Parathyroid adenoma (tissue), 2 donors: Measurements from ENCODE around the gene FRZB.

Experiments used
- H2AFZ ChIP-seq: fragments of 300-600 bp; sonication (generic); one replicate; pipeline ENCODE4 v1.7.0; 2017; ENCODE audit warnings: antibody characterized with exemption, mild to moderate bottlenecking
- H3K27ac ChIP-seq: fragments of 300-600 bp; sonication (generic); one replicate; pipeline ENCODE4 v1.7.0; 2017
- H3K27me3 ChIP-seq: fragments of 300-600 bp; sonication (generic); one replicate; pipeline ENCODE4 v1.7.0; 2017; ENCODE audit warnings: low read length; ENCODE audit not compliant: control insufficient read depth, insufficient read depth
- H3K36me3 ChIP-seq: fragments of 300-600 bp; sonication (generic); one replicate; pipeline ENCODE4 v1.7.0; 2017; ENCODE audit warnings: low read length; ENCODE audit not compliant: control insufficient read depth, insufficient read depth
- H3K4me1 ChIP-seq: fragments of 300-600 bp; sonication (generic); one replicate; pipeline ENCODE4 v1.7.0; 2017; ENCODE audit warnings: control low read depth
- H3K4me2 ChIP-seq: fragments of 300-600 bp; sonication (generic); one replicate; pipeline ENCODE4 v1.7.0; 2017; ENCODE audit warnings: low read length
- H3K4me3 ChIP-seq: fragments of 300-600 bp; sonication (generic); one replicate; pipeline ENCODE4 v1.7.0; 2017; ENCODE audit warnings: low read depth, low read length
- H3K79me2 ChIP-seq: fragments of 300-600 bp; sonication (generic); one replicate; pipeline ENCODE4 v1.7.0; 2017; ENCODE audit warnings: control low read depth
- H3K9ac ChIP-seq: fragments of 300-600 bp; sonication (generic); one replicate; pipeline ENCODE4 v1.7.0; 2017; ENCODE audit warnings: mild to moderate bottlenecking
- H3K9me3 ChIP-seq: fragments of 300-600 bp; sonication (generic); one replicate; pipeline ENCODE4 v1.7.0; 2017; ENCODE audit warnings: low read length; ENCODE audit not compliant: control insufficient read depth
- TF ChIP-seq, protein P1 (sequence below): fragments of 300-600 bp; sonication (generic); IDR thresholded peaks from one replicate; pipeline ENCODE4 v1.7.0; 2017; ENCODE audit warnings: antibody characterized with exemption, mild to moderate bottlenecking
- donor health status: primary hyperparathyroidism.

Gene FRZB, protein sequence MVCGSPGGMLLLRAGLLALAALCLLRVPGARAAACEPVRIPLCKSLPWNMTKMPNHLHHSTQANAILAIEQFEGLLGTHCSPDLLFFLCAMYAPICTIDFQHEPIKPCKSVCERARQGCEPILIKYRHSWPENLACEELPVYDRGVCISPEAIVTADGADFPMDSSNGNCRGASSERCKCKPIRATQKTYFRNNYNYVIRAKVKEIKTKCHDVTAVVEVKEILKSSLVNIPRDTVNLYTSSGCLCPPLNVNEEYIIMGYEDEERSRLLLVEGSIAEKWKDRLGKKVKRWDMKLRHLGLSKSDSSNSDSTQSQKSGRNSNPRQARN

DNA sequence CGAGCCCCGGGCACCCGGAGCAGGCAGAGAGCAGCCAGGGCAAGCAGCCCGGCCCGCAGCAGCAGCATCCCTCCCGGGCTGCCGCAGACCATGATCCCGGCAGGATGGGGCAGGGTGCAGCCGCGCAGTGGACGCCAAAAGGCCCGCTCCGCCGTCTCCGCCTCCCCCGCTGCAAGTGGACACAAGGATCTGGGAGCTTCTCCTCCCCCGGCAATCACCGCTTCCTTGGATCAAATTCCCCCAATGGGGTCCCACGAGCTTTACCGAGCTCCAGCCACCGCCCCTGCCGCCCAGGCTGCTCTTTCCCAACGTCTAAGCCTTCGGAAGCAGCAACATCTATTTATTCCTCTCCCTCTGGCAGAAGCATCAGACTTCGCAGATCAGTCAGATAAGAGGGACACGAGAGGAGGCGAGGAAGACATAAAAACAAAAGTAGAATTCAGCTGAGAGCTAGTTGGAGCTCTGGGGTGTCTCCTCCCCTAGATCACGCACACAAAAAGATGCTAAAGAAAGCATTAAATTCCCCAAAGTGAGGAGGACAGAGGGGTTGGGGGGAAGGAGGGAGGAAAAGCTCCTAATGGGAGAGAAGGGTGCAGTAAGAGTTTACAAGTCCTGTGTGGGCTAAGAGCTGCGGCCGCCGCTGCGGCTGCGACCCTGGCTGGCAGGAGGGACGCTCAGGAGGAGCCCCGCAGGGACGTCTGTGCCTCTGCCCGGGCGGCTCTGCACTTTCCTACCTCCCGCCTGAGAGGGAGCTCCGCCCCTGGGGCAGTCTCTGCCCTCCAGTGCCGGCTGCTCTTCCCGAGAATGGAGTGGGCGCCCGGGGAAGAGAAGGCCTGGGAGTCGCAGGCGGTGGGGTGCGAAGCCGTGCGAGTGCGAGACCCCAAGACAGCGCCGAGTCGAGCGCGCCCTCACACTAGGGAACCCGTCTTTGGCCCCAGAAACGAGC lies at the start of gene FRZB:
Gene FRZB (minus strand): TSS at position 177 of the 946 bp plus-strand sequence. CDS start 85 bp downstream, at position 92.
- TF ChIP-seq, protein P1, sequence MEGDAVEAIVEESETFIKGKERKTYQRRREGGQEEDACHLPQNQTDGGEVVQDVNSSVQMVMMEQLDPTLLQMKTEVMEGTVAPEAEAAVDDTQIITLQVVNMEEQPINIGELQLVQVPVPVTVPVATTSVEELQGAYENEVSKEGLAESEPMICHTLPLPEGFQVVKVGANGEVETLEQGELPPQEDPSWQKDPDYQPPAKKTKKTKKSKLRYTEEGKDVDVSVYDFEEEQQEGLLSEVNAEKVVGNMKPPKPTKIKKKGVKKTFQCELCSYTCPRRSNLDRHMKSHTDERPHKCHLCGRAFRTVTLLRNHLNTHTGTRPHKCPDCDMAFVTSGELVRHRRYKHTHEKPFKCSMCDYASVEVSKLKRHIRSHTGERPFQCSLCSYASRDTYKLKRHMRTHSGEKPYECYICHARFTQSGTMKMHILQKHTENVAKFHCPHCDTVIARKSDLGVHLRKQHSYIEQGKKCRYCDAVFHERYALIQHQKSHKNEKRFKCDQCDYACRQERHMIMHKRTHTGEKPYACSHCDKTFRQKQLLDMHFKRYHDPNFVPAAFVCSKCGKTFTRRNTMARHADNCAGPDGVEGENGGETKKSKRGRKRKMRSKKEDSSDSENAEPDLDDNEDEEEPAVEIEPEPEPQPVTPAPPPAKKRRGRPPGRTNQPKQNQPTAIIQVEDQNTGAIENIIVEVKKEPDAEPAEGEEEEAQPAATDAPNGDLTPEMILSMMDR: no peak
- peak within 1 kb of the TSS; percentile 48 for H3K4me3 ChIP-seq
- H3K27me3 ChIP-seq: no peaks in the 10 kb centered on the region
- H3K27ac ChIP-seq: no peak within 1 kb of the TSS
- H3K36me3 ChIP-seq: no peaks in the 10 kb centered on the region
- H3K9ac ChIP-seq: no peak within 1 kb of the TSS
- H3K4me1 ChIP-seq: no peaks in the 10 kb centered on the region
- H3K9me3 ChIP-seq: no peaks in the 10 kb centered on the region
- peak within 1 kb of the TSS; percentile 83 for H2AFZ ChIP-seq
- H3K4me2 ChIP-seq: peak within 1 kb of the TSS; percentile 95
- no peaks in the 10 kb centered on the region for H3K79me2 ChIP-seq

DNA sequence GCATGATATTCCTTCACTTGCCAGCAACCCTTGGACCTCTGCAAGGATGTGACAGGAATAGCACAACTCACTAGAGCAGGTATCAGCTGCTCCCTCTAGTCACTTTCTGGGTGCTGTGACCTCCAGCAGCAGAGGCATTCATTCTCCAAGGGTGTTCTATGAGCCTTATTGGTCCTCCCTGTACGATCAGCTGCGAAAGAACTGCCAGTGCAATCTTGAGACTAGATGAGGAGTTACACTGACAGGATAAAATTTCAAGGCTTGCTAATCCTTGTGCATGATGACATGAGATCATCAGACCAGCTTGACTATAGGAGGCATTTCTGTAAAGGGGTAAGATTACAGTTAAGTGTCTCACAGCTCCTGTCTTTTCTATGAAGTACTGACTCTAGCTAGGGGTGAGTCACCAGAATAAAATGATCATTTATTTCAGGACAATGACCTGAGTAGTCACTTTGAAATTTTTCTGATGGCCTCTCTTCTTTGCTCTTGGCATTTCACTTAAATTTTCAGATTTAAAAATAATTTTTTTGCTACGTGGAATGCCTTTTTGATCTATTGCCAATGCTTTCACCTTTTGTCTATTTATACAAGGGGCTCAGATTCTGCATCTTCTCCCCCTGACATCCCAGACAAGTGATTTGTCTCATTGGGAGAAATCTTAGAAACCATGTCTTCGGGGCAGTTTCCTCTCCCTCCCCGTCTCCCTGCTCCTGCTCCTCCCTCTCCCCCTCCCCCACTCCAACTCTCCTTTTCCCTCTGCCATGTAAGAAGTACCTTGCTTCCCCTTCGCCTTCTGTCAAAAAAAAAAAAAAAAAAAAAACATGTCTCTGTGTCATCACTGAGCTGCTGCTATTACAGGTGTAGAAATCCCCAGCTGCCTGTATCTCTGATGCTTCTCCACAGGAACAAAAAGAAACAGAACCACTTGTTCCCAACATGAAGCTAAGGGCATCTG lies 49.2 kb upstream of the FRZB start:
- H2AFZ ChIP-seq: no peak overlapping the region

DNA sequence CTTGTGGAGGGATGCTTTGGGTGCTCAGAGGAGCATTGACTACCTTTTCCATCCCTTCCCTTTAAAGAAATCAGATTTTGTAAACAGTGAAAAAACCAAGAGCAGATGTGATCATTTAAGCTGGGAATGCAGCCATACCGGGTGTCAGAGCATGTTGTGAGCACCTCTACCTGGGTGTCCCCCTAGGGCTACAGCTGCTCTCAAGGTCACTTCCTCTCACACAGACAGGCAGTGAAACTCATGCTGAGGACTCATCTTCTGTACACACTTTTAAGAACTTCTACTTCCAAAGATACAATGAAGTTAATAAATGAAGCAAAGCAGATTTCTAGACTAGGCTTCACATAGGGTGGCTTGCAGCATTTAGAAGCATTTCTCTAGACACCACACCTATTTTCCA lies 48.4 kb upstream of the FRZB start:
- Histone ChIP-seq H2AFZ (no peak overlapping the region), H3K79me2 (no peaks in the 10 kb centered on the region), H3K4me1 (no peaks in the 10 kb centered on the region), H3K4me2 (no peak overlapping the region), H3K27ac (no peak overlapping the region), H3K9me3 (no peaks in the 10 kb centered on the region), H3K36me3 (no peaks in the 10 kb centered on the region), H3K27me3 (no peaks in the 10 kb centered on the region), H3K4me3 (no peak overlapping the region), H3K9ac (no peak overlapping the region)
- TF ChIP-seq, protein P1: no peak

More for the DNA sequence above, 49.2 kb upstream of the FRZB start:
- Histone ChIP-seq H3K27me3 (no peaks in the 10 kb centered on the region), H3K4me1 (no peaks in the 10 kb centered on the region), H3K79me2 (no peaks in the 10 kb centered on the region), H3K9me3 (no peaks in the 10 kb centered on the region), H3K4me2 (no peak overlapping the region), H3K4me3 (no peak overlapping the region), H3K9ac (no peak overlapping the region), H3K27ac (no peak overlapping the region), H3K36me3 (no peaks in the 10 kb centered on the region)
- TF ChIP-seq, protein P1: no peak

DNA sequence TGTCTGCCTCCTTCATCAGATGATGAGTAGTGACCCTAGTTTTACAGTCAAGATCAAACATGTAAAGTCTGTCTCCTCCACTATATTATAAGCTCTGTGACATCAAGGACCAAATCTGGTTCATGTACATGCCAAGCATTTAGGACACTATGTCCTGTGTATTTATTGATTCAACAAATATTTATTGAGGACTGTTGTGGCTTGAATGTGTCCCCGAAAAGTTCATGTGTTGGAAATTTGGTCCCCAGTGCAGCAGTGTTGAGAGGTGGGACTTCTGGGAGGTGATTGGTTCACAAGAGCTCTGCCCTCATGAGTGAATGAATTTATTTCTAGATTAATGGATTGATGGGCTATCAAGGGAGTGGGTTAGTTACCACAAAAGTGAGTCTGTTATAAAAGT lies 46.6 kb upstream of the FRZB start:
- no peak overlapping the region for H2AFZ ChIP-seq
- TF ChIP-seq, protein P1: no peak
- H3K79me2 ChIP-seq: no peaks in the 10 kb centered on the region
- no peak overlapping the region for H3K4me2 ChIP-seq
- H3K9ac ChIP-seq: no peak overlapping the region
- H3K27me3 ChIP-seq: no peaks in the 10 kb centered on the region
- no peak overlapping the region for H3K4me3 ChIP-seq
- no peak overlapping the region for H3K27ac ChIP-seq
- no peaks in the 10 kb centered on the region for H3K36me3 ChIP-seq
- no peaks in the 10 kb centered on the region for H3K9me3 ChIP-seq
- H3K4me1 ChIP-seq: no peaks in the 10 kb centered on the region
